K562 (cell line): Measurements from ENCODE around the gene HBEGF. TPM values are rescaled to one million over a fixed set of nuclear protein-coding genes. Genes with fewer than 3 reads are reported as not detected.

Experiments used
- CEBPG ChIP-seq, 3 experiments: fragments of 200-800 bp in 1 of 3; sonication (Bioruptor generic) in 1 of 3; sonication (generic) in 1 of 3; formaldehyde crosslinking in 1 of 3; IDR thresholded peaks in 2 of 3; conservative IDR thresholded peaks in 1 of 3; 2 replicates each; pipeline versions ENCODE4 v1.6.1 to v1.8.0; 2016 to 2022; ENCODE audit warnings: missing compliant biosample characterization in 2 of 3, missing genetic modification characterization in 2 of 3, mild to moderate bottlenecking in 1 of 3, missing genetic modification reagents in 1 of 3
- JUND ChIP-seq, 2 experiments: IDR thresholded peaks; 2 replicates in 1 of 2; 3 replicates in 1 of 2; pipeline ENCODE4 v1.6.1; 2011; ENCODE audit warnings: borderline replicate concordance in 2 of 2, low read depth in 2 of 2, low read length in 2 of 2, improper control_type of control experiment in 1 of 2, missing biosample characterization in 1 of 2, missing genetic modification characterization in 1 of 2, missing genetic modification reagents in 1 of 2
- NFIX ChIP-seq: fragments of 250-450 bp; sonication (Bioruptor Pico); IDR thresholded peaks from 2 replicates; pipeline ENCODE4 v1.4.0; 2020; ENCODE audit warnings: low read depth, mild to moderate bottlenecking, moderate library complexity
- RAD21 ChIP-seq, 2 experiments: fragments of 250-450 bp in 1 of 2; fragments of 450-650 bp in 1 of 2; sonication (Bioruptor Pico) in 1 of 2; formaldehyde crosslinking in 1 of 2; IDR thresholded peaks in 1 of 2; conservative IDR thresholded peaks in 1 of 2; 2 replicates each; pipeline versions ENCODE4 v1.4.0 to v1.8.0; 2020 to 2022; ENCODE audit warnings: mild to moderate bottlenecking in 2 of 2, moderate library complexity in 1 of 2
- RBBP5 ChIP-seq: fragments of 200-600 bp; sonication (generic); IDR thresholded peaks from 2 replicates; pipeline ENCODE4 v1.6.1; 2012; ENCODE audit warnings: borderline replicate concordance, mild to moderate bottlenecking, low read length, control low read depth, inconsistent platforms; ENCODE audit not compliant: insufficient read depth, poor library complexity, severe bottlenecking
- RBM39 ChIP-seq: fragments of 200-400 bp; formaldehyde crosslinking; optimal IDR thresholded peaks from 2 replicates; pipeline ENCODE3; 2018; ENCODE audit warnings: low read depth, low read length
- ZC3H4 ChIP-seq: sonication (generic); formaldehyde crosslinking; IDR thresholded peaks from 2 replicates; pipeline ENCODE4 v1.9.0; 2021; ENCODE audit warnings: missing genetic modification reagents, borderline replicate concordance
- polyA plus RNA-seq, 8 experiments: library from polyadenylated mRNA; depleted of rRNA in 4 of 8; stranded (reverse) in 5 of 8; unstranded in 3 of 8; fragments of >200 nt; fragmentation: Nextera tagmentation in 2 of 8; fragmentation: Illumina TruSeq in 1 of 8; extraction: Ambion mirVana in 2 of 8; extraction: Trizol in 1 of 8; gene quantifications; 2 replicates each; pipeline versions ENCODE4 v1.2.1 to v1.2.3, GENCODE V29; 2011 to 2014; ENCODE audit warnings: inconsistent platforms in 1 of 8, missing spikeins in 1 of 8
- total RNA-seq, 7 experiments: library from RNA; depleted of rRNA in 6 of 7; stranded (reverse); fragments of >200 nt in 6 of 7; fragmentation: Illumina TruSeq in 2 of 7; extraction: Trizol in 2 of 7; gene quantifications; 2 replicates each; pipeline versions ENCODE4 v1.2.1 to v1.2.3, GENCODE V29; 2011 to 2021; ENCODE audit warnings: low replicate concordance in 1 of 7
- TF ChIP-seq, protein P1 (sequence below): fragments of 450-650 bp; formaldehyde crosslinking; IDR thresholded peaks from 2 replicates; pipeline ENCODE4 v1.4.0; 2022; ENCODE audit warnings: missing genetic modification characterization
- TF ChIP-seq, protein P2 (sequence below), 2 experiments: fragments of 450-650 bp in 1 of 2; sonication (generic) in 1 of 2; formaldehyde crosslinking in 1 of 2; IDR thresholded peaks in 1 of 2; conservative IDR thresholded peaks in 1 of 2; 2 replicates each; pipeline versions ENCODE4 v1.6.1 to v1.8.1; 2016 to 2023; ENCODE audit warnings: mild to moderate bottlenecking in 2 of 2, moderate library complexity in 2 of 2, inconsistent platforms in 1 of 2, missing genetic modification reagents in 1 of 2
- TF ChIP-seq, protein P3 (sequence below): fragments of 250-450 bp; sonication (Bioruptor Pico); IDR thresholded peaks from 2 replicates; pipeline ENCODE4 v1.4.0; 2020; ENCODE audit warnings: mild to moderate bottlenecking, moderate library complexity, borderline replicate concordance

The HBEGF gene
- total and polyA plus RNA-seq, 9 of the 15 experiments (the other 6 are each of a cell fraction or from before 2014, with no cell fraction given): 0.11 to 1.1 (median 0.60) TPM

DNA sequence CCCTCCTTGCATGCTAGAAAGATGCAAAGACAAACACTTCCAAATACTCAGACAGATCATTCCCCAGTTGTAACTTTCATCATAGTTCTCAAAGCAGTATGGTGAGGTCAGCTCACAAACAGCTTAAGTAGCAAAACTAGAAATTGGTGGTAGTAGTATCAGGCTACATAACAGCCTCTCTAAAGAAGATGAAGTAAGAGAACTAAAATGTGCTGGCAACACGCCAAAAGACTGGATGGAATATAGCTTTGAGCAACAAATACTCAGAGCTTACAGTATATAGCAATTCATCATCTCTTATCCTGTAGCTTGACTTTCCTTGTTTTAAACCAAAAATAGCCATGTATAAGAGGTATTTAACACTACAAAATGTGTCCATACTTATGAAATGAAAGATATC is 51.0 kb downstream of the HBEGF start (continued):
- TF ChIP-seq RAD21 (CRISPR knock-in tag; conservative IDR thresholded peaks at IDR 0.05 in 1 of 2, IDR thresholded peaks at IDR 0.05 in 1 of 2) (peak in 1 of 2 experiments; percentile 20; a peak in 1 of 4 replicates), CEBPG (CRISPR knock-in tag; IDR thresholded peaks at IDR 0.05) (no peak), CEBPG (tag; conservative IDR thresholded peaks at IDR 0.05 in 1 of 2, IDR thresholded peaks at IDR 0.05 in 1 of 2) (0 out of 4 replicates have a peak, but pooled peaks of 1 of the 2 experiments have one; percentile 15), RBM39 (no peak), JUND (IDR thresholded peaks at IDR 0.05; ENCODE audit: borderline replicate concordance, low read depth, low read length) (no peak), JUND (tag; IDR thresholded peaks at IDR 0.05; ENCODE audit: borderline replicate concordance, low read depth, low read length) (peak; percentile 36; the same call in 1 of the 3 replicates), RBBP5 (no peak), ZC3H4 (CRISPR knock-in tag) (no peak), NFIX (peak; percentile 96)
- TF ChIP-seq, protein P1, sequence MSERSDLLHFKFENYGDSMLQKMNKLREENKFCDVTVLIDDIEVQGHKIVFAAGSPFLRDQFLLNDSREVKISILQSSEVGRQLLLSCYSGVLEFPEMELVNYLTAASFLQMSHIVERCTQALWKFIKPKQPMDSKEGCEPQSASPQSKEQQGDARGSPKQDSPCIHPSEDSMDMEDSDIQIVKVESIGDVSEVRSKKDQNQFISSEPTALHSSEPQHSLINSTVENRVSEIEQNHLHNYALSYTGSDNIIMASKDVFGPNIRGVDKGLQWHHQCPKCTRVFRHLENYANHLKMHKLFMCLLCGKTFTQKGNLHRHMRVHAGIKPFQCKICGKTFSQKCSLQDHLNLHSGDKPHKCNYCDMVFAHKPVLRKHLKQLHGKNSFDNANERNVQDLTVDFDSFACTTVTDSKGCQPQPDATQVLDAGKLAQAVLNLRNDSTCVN (CRISPR knock-in tag): no peak
- TF ChIP-seq, protein P2, sequence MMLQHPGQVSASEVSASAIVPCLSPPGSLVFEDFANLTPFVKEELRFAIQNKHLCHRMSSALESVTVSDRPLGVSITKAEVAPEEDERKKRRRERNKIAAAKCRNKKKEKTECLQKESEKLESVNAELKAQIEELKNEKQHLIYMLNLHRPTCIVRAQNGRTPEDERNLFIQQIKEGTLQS (IDR thresholded peaks at IDR 0.05): peak; percentile 77
- TF ChIP-seq, protein P2 (CRISPR knock-in tag; conservative IDR thresholded peaks at IDR 0.05): no peak
- TF ChIP-seq, protein P3, sequence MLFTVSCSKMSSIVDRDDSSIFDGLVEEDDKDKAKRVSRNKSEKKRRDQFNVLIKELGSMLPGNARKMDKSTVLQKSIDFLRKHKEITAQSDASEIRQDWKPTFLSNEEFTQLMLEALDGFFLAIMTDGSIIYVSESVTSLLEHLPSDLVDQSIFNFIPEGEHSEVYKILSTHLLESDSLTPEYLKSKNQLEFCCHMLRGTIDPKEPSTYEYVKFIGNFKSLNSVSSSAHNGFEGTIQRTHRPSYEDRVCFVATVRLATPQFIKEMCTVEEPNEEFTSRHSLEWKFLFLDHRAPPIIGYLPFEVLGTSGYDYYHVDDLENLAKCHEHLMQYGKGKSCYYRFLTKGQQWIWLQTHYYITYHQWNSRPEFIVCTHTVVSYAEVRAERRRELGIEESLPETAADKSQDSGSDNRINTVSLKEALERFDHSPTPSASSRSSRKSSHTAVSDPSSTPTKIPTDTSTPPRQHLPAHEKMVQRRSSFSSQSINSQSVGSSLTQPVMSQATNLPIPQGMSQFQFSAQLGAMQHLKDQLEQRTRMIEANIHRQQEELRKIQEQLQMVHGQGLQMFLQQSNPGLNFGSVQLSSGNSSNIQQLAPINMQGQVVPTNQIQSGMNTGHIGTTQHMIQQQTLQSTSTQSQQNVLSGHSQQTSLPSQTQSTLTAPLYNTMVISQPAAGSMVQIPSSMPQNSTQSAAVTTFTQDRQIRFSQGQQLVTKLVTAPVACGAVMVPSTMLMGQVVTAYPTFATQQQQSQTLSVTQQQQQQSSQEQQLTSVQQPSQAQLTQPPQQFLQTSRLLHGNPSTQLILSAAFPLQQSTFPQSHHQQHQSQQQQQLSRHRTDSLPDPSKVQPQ: no peak
- TF ChIP-seq, all 486 proteins: peak for 12
